Neural progenitor cell (in vitro differentiated cells): ENCODE data around the gene GJA1. TPM values are rescaled to one million over a fixed set of nuclear protein-coding genes. Genes with fewer than 3 reads are reported as not detected.
"Not testable (repeated sequence)": the region's sequence is repeated elsewhere in the genome, so short reads cannot be mapped to it uniquely, and the experiment has no call there.

Experiments
- DNase-seq: peaks from one replicate; pipeline ENCODE4 v3.0.0-alpha.2; 2016; ENCODE audit warnings: low spot score
- H2AFZ ChIP-seq: fragments of 200-600 bp; sonication (generic); replicated peaks from 2 replicates; pipeline ENCODE4 v1.6.1; 2016; ENCODE audit warnings: antibody characterized with exemption
- H3F3A ChIP-seq: fragments of 200-600 bp; sonication (generic); 2 replicates; pipeline ENCODE4 v1.6.1; 2016; ENCODE audit warnings: antibody characterized with exemption, low read depth
- H3K27ac ChIP-seq: fragments of 200-600 bp; sonication (generic); 2 replicates; pipeline ENCODE4 v1.5.1; 2016; ENCODE audit warnings: mild to moderate bottlenecking
- H3K27me3 ChIP-seq: fragments of 200-600 bp; sonication (generic); 2 replicates; pipeline ENCODE4 v1.6.1; 2016; ENCODE audit warnings: mild to moderate bottlenecking, moderate library complexity
- H3K36me3 ChIP-seq: fragments of 200-600 bp; sonication (generic); 2 replicates; pipeline ENCODE4 v1.5.1; 2016
- H3K4me1 ChIP-seq: fragments of 200-600 bp; sonication (generic); 2 replicates; pipeline ENCODE4 v1.6.1; 2016; ENCODE audit warnings: mixed run types
- H3K4me2 ChIP-seq: fragments of 200-600 bp; sonication (generic); 2 replicates; pipeline ENCODE4 v1.6.1; 2016
- H3K4me3 ChIP-seq: fragments of 200-600 bp; sonication (generic); 2 replicates; pipeline ENCODE4 v1.5.1; 2016
- H3K79me2 ChIP-seq: fragments of 200-600 bp; sonication (generic); 2 replicates; pipeline ENCODE4 v1.6.1; 2016; ENCODE audit warnings: low read depth
- H3K9ac ChIP-seq: fragments of 200-600 bp; sonication (generic); 2 replicates; pipeline ENCODE4 v1.6.1; 2016
- H3K9me3 ChIP-seq: fragments of 200-600 bp; sonication (generic); 2 replicates; pipeline ENCODE4 v1.5.1; 2016; ENCODE audit warnings: low read depth
- H4K20me1 ChIP-seq: fragments of 200-600 bp; sonication (generic); 2 replicates; pipeline ENCODE4 v1.6.1; 2016; ENCODE audit warnings: low read depth
- H3K27ac Mint-ChIP-seq: 3 replicates; pipeline ENCODE4 v1.8.0; 2021; ENCODE audit warnings: mixed read lengths
- H3K27me3 Mint-ChIP-seq: 2 replicates; pipeline ENCODE4 v1.8.0; 2022; ENCODE audit warnings: low read depth, mild to moderate bottlenecking, inconsistent platforms, moderate library complexity, mixed read lengths; ENCODE audit not compliant: insufficient read depth
- H3K36me3 Mint-ChIP-seq: 3 replicates; pipeline ENCODE4 v1.8.0; 2021; ENCODE audit warnings: mixed read lengths
- H3K4me1 Mint-ChIP-seq: 3 replicates; pipeline ENCODE4 v1.8.0; 2021; ENCODE audit warnings: mixed read lengths
- H3K4me3 Mint-ChIP-seq: 3 replicates; pipeline ENCODE4 v1.8.0; 2021; ENCODE audit warnings: mild to moderate bottlenecking, moderate library complexity, mixed read lengths
- H3K9me3 Mint-ChIP-seq: 3 replicates; pipeline ENCODE4 v1.8.0; 2020; ENCODE audit warnings: mixed read lengths
- CTCF ChIP-seq: fragments of 200-600 bp; sonication (generic); IDR thresholded peaks from 2 replicates; pipeline ENCODE4 v1.5.1; 2017; ENCODE audit warnings: antibody characterized with exemption, mild to moderate bottlenecking
- EZH2 ChIP-seq: fragments of 200-600 bp; sonication (generic); IDR thresholded peaks from 2 replicates; pipeline ENCODE4 v1.6.1; 2017; ENCODE audit warnings: antibody characterized with exemption, mild to moderate bottlenecking, moderate library complexity
- EZH2phosphoT487 ChIP-seq: fragments of 200-600 bp; sonication (generic); IDR thresholded peaks from 2 replicates; pipeline ENCODE4 v1.6.1; 2017; ENCODE audit warnings: antibody characterized with exemption
- total RNA-seq: library from RNA; depleted of rRNA; stranded (reverse); fragments of >200 nt; gene quantifications from 2 replicates; pipeline ENCODE4 v1.2.3, GENCODE V29; 2015; ENCODE audit warnings: low replicate concordance

GJA1 gene
- total RNA-seq, 1 donor from 2014 or later, result 622 TPM

DNA sequence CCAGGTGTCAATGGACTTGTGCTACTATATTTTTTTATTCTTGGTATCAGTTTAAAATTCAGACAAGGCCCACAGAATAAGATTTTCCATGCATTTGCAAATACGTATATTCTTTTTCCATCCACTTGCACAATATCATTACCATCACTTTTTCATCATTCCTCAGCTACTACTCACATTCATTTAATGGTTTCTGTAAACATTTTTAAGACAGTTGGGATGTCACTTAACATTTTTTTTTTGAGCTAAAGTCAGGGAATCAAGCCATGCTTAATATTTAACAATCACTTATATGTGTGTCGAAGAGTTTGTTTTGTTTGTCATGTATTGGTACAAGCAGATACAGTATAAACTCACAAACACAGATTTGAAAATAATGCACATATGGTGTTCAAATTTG lies 13.1 kb downstream of the GJA1 start:
- Mint-ChIP-seq H3K36me3 (peaks cover 70% of the 10 kb centered on the region), H3K9me3 (peaks cover 50% of the 10 kb centered on the region)
- H3K27me3 Mint-ChIP-seq, H3K9me3 ChIP-seq, H3K9ac ChIP-seq, H3K4me1 Mint-ChIP-seq, H2AFZ ChIP-seq, H3K27ac Mint-ChIP-seq, H3K27ac ChIP-seq, H3K4me3 Mint-ChIP-seq, H3K4me3 ChIP-seq, H3K4me1 ChIP-seq, H3K4me2 ChIP-seq, H3K27me3 ChIP-seq, DNase-seq: not testable (repeated sequence)
- Histone ChIP-seq H3K79me2 (peaks cover 62% of the 10 kb centered on the region), H3F3A (peaks cover 73% of the 10 kb centered on the region), H4K20me1 (peaks cover 69% of the 10 kb centered on the region), H3K36me3 (peaks cover 32% of the 10 kb centered on the region)

- peaks cover 5% of the 10 kb centered on the region for H3K27me3 Mint-ChIP-seq
- no peak overlapping the region for H3K27ac Mint-ChIP-seq
- Histone ChIP-seq H3F3A (peaks cover 67% of the 10 kb centered on the region), H3K9ac (no peak overlapping the region), H3K79me2 (peaks cover 54% of the 10 kb centered on the region), H4K20me1 (peaks cover 61% of the 10 kb centered on the region), H2AFZ (no peak overlapping the region), H3K27ac (no peak overlapping the region), H3K4me1 (no peaks in the 10 kb centered on the region), H3K9me3 (no peaks in the 10 kb centered on the region), H3K4me3 (no peak overlapping the region), H3K36me3 (peaks cover 32% of the 10 kb centered on the region), H3K27me3 (no peaks in the 10 kb centered on the region), H3K4me2 (no peak overlapping the region)
- DNase-seq, result no peak
- H3K9me3 Mint-ChIP-seq, result peaks cover 42% of the 10 kb centered on the region
- H3K4me3 Mint-ChIP-seq, result no peak overlapping the region
- H3K36me3 Mint-ChIP-seq, result peaks cover 62% of the 10 kb centered on the region
- H3K4me1 Mint-ChIP-seq, result peaks cover under 1% of the 10 kb centered on the region
- no peak for TF ChIP-seq EZH2phosphoT487
- no peak for TF ChIP-seq EZH2
- TF ChIP-seq CTCF, result no peak
Measured at GRCh38 chr6:121449331-121449730, 13.9 kb downstream of the GJA1 start.

- Histone ChIP-seq H3K36me3 (peaks cover 26% of the 10 kb centered on the region), H3K79me2 (peaks cover 45% of the 10 kb centered on the region), H3K4me3 (no peak overlapping the region), H3K4me1 (no peaks in the 10 kb centered on the region), H3K9ac (no peak overlapping the region), H2AFZ (no peak overlapping the region), H4K20me1 (peaks cover 52% of the 10 kb centered on the region), H3F3A (peaks cover 62% of the 10 kb centered on the region), H3K27me3 (no peaks in the 10 kb centered on the region), H3K9me3 (no peaks in the 10 kb centered on the region), H3K27ac (no peak overlapping the region), H3K4me2 (no peak overlapping the region)
- TF ChIP-seq EZH2phosphoT487 (no peak), CTCF (no peak)
- no peak overlapping the region for H3K27ac Mint-ChIP-seq
- no peak for DNase-seq
- H3K4me1 Mint-ChIP-seq, result no peaks in the 10 kb centered on the region
- peaks cover 53% of the 10 kb centered on the region for H3K36me3 Mint-ChIP-seq
- peaks cover 3% of the 10 kb centered on the region for H3K27me3 Mint-ChIP-seq
- peaks cover 34% of the 10 kb centered on the region for H3K9me3 Mint-ChIP-seq
- no peak overlapping the region for H3K4me3 Mint-ChIP-seq
Measured at GRCh38 chr6:121450242-121450641, 14.8 kb downstream of the GJA1 start.

DNA sequence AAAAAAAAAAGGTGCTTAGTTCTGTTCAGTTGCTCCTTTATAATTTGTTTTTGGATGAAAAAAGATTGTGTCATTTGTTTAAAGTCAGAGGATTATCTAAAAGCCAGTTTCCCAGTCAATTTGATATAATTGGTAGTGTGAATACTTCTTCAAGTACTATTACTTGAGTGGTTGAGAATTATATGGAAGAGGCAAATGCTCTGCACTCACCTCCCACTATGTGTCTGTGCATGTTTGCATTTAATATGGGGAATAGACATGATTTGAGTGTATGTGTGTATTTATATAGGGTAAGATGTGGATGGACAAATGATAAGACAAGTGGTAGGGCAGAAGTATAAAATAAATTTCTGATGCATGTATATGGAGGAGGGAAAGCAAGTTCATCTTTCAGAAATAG lies 15.8 kb downstream of the GJA1 start:
- Histone ChIP-seq H3K27ac (no peak overlapping the region), H2AFZ (no peak overlapping the region), H3K79me2 (peaks cover 35% of the 10 kb centered on the region), H3K27me3 (no peaks in the 10 kb centered on the region), H3K4me1 (no peaks in the 10 kb centered on the region), H3F3A (peaks cover 57% of the 10 kb centered on the region), H3K4me3 (no peak overlapping the region), H3K4me2 (no peak overlapping the region), H3K36me3 (peaks cover 19% of the 10 kb centered on the region), H3K9me3 (no peaks in the 10 kb centered on the region), H3K9ac (no peak overlapping the region), H4K20me1 (peaks cover 42% of the 10 kb centered on the region)
- DNase-seq, result no peak
- Mint-ChIP-seq H3K9me3 (peaks cover 28% of the 10 kb centered on the region), H3K36me3 (peaks cover 44% of the 10 kb centered on the region), H3K27me3 (peaks cover 3% of the 10 kb centered on the region), H3K4me3 (no peak overlapping the region), H3K4me1 (no peaks in the 10 kb centered on the region), H3K27ac (no peak overlapping the region)
- TF ChIP-seq CTCF, result no peak
- TF ChIP-seq EZH2, result no peak
- no peak for TF ChIP-seq EZH2phosphoT487
